ENCODE results near the gene KRTAP17-1. TPM values are rescaled to one million over a fixed set of nuclear protein-coding genes. Genes with fewer than 3 reads are reported as not detected.
"Not testable (repeated sequence)": the region's sequence is repeated elsewhere in the genome, so short reads cannot be mapped to it uniquely, and the experiment has no call there.

KRTAP17-1 gene
- total and polyA plus RNA-seq, 7 donors, result not detected

DNA sequence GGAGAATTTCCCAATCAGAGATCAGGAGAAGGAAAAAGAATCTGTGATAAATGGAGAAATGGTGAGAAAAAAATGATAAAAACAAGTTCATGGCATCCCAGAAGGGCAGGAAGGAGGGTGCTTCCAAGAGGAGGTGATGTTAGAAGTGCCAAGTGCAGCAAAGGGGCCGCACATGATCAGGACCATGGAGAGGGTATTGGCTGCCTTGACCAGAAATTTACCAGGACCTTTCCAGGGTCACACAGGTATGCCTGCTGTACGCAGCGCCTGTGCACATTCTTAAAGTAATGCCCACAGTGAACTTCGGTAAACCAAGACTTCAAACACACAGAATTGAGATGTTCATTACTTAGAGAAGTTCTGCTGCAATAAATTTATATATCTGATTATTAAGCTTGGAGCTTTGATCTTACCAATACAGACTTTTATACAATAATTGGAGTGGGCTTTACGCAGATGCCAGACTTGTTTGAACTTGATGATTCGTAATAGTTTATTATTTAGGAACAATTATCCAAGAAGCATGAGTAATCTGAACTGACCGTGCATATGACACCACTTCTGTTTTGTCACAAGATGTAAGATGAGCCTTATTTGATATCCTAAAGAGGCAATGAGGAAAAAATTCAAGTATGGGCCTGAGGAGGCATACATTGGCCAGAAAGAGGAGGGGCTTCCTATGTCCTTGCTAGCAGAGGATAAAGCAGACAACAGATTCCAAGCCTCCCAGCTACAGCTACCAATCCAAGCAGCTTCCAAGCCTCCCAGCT, 37.3 kb upstream of the KRTAP17-1 start:
- DNase-seq, result no peak
- Histone ChIP-seq H3K4me1 (no peaks in the 10 kb centered on the region), H3K4me3 (no peak overlapping the region), H3K9me3 (no peaks in the 10 kb centered on the region), H3K27ac (no peak overlapping the region), H3K27me3 (no peaks in the 10 kb centered on the region), H3K36me3 (no peaks in the 10 kb centered on the region)
- TF ChIP-seq POLR2A (IDR thresholded peaks at IDR 0.05), result no peak
- TF ChIP-seq, protein P1, sequence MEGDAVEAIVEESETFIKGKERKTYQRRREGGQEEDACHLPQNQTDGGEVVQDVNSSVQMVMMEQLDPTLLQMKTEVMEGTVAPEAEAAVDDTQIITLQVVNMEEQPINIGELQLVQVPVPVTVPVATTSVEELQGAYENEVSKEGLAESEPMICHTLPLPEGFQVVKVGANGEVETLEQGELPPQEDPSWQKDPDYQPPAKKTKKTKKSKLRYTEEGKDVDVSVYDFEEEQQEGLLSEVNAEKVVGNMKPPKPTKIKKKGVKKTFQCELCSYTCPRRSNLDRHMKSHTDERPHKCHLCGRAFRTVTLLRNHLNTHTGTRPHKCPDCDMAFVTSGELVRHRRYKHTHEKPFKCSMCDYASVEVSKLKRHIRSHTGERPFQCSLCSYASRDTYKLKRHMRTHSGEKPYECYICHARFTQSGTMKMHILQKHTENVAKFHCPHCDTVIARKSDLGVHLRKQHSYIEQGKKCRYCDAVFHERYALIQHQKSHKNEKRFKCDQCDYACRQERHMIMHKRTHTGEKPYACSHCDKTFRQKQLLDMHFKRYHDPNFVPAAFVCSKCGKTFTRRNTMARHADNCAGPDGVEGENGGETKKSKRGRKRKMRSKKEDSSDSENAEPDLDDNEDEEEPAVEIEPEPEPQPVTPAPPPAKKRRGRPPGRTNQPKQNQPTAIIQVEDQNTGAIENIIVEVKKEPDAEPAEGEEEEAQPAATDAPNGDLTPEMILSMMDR (IDR thresholded peaks at IDR 0.05), result no peak
- no peak for TF ChIP-seq POLR2AphosphoS5 (IDR thresholded peaks at IDR 0.05)
- no peak for TF ChIP-seq EP300 (IDR thresholded peaks at IDR 0.05)
- intact Hi-C loops (cut with DNase I), result no loop called here
- WGBS, 2 donors, result 79 to 80% methylated on average over 7 of the region's 7 CpGs

DNA sequence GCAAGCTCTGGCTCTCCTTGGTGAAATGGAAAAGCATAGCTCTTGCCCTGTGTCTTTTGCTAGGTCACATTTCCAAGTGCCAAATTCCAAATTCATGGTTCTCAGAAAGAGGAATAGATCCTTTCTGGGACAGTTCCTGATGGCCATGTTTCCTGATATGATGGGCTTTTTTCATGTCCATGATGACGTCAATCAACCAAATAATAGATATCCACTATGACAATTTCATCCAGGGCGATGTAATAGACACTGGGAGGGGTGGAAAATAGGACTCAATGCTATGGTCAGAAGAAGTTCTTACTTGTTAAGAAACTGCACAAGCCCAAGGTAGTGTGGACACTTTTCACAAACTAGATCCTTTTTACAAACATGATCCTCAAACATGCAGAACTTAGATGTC, 35.7 kb upstream of the KRTAP17-1 start:
- no peaks in the 10 kb centered on the region for H3K27me3 ChIP-seq
- H3K27ac ChIP-seq, result no peak overlapping the region
- no peak for DNase-seq
- WGBS, 2 donors, result 91 to 93% methylated on average over 2 of the region's 2 CpGs
- no peak overlapping the region for H3K4me3 ChIP-seq
- no peaks in the 10 kb centered on the region for H3K9me3 ChIP-seq
- no peaks in the 10 kb centered on the region for H3K36me3 ChIP-seq
- intact Hi-C loops (cut with DNase I), result no loop called here
- H3K4me1 ChIP-seq, result no peaks in the 10 kb centered on the region
- TF ChIP-seq POLR2A (IDR thresholded peaks at IDR 0.05), result no peak
- TF ChIP-seq, protein P1 (IDR thresholded peaks at IDR 0.05), result no peak
- no peak for TF ChIP-seq EP300 (IDR thresholded peaks at IDR 0.05)
- TF ChIP-seq POLR2AphosphoS5 (IDR thresholded peaks at IDR 0.05), result no peak

DNA sequence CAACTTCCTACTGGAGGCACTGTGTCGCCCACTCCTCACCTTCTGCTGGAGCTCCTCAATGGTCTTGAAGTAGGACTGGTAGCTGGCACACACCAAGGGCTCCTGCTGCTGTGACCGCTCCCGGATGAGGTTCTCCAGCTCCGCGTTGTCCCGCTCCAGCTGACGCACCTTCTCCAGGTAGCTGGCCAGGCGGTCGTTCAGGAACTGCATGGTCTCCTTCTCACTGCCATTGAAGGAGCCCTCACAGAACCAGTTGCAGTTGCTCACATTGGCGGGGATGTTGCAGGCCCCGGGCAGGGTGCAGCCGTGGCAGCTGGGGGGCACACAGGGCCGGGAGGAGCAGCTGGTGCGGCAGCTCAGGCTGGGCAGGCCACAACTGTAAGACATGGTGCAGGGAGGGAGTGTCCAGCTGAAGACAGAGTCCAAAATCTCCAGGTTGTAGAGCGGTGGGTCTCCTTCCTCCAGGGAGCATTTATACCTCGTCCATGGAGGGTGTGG, 34.9 kb upstream of the KRTAP17-1 start, which contains the start of gene KRT33A:
KRT33A (minus strand) TSS at position 448 of the 498 bp plus-strand sequence; CDS start at position 387, 61 bp downstream.
- 87 to 91% methylated on average over 16 of the region's 16 CpGs for WGBS, 2 donors
- H3K27ac ChIP-seq; intact Hi-C loops (cut with DNase I); H3K4me3 ChIP-seq; DNase-seq; H3K27me3 ChIP-seq; H3K4me1 ChIP-seq; H3K9me3 ChIP-seq; H3K36me3 ChIP-seq: not testable (repeated sequence)

DNA sequence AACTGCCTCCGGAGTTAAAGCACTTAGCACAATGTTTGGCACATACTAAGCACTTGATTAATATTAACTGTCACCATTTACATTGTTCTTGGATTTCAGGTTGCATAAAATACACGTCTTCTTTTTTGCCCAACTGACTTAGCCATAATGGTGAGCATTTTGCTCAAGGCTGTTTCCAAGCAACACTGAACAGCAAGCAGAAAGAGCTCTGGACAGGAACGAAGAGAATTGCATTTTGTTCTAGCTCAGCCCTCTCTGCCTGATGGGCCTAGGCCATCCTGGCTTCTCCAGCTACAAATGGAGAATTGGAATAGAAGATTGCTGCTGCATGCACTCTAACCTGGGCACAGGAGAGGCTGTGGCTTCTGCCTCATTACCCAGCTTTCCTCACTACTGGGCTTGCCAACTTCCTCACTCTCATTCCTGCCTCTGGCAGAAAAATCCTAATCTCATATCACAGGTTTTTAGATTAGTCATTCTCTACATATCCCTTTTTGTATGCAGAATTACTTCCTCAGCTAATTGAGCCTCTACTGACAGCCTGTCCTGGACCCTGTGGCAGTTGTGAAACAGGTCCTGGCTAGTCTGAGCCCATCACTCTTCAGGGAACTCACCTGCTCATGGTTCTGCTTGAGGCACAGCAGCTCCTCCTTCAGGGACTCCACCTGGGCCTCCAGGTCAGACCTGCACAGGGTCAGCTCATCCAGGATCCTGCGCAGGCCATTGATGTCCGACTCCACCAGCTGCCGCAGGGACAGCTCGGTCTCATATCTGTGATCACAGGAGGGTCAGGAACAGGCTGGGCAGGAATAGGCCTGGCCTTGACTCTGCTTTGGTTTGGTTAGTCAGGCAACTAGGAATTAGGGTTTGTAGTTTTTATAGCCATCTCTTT, 32.6 kb upstream of the KRTAP17-1 start:
- Histone ChIP-seq H3K4me1 (no peaks in the 10 kb centered on the region), H3K27ac (no peak overlapping the region), H3K36me3 (no peaks in the 10 kb centered on the region), H3K4me3 (no peak overlapping the region), H3K9me3 (no peaks in the 10 kb centered on the region), H3K27me3 (no peaks in the 10 kb centered on the region)
- no peak for DNase-seq
- TF ChIP-seq, protein P1 (IDR thresholded peaks at IDR 0.05), result no peak
- TF ChIP-seq POLR2AphosphoS5 (IDR thresholded peaks at IDR 0.05), result no peak
- TF ChIP-seq POLR2A (IDR thresholded peaks at IDR 0.05), result no peak
- no peak for TF ChIP-seq EP300 (IDR thresholded peaks at IDR 0.05)
- intact Hi-C loops (cut with DNase I), result no loop called here
- 88 to 92% methylated on average over 7 of the region's 7 CpGs for WGBS, 2 donors

DNA sequence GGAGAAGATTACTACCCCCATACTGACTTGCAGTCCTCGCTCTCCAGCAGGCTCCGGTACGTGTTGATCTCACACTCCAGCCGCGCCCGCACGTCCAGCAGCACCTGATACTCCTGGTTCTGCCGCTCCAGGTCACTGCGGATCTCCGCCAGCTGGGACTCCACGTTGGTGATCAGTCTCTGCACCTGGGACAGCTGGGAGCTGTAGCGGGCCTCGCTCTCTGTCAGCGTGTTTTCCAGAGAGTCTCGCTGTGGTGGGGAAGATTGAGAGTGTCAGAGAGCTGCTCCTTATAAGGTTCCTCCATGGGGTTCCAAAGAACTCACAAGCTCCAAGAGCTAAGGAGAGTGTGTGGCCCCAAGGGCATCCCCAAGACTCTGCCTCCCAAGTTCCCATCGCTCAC, 30.9 kb upstream of the KRTAP17-1 start:
- H3K36me3 ChIP-seq; intact Hi-C loops (cut with DNase I); H3K9me3 ChIP-seq; H3K27ac ChIP-seq; H3K27me3 ChIP-seq; H3K4me3 ChIP-seq; H3K4me1 ChIP-seq; DNase-seq: not testable (repeated sequence)
- WGBS, 2 donors, result 92 to 93% methylated on average over 16 of the region's 16 CpGs
